ENCODE results near the gene KCNRG. TPM values are rescaled to one million over a fixed set of nuclear protein-coding genes. Genes with fewer than 3 reads are reported as not detected.

The KCNRG gene
- total and polyA plus RNA-seq, 3 experiments from 2014 or later = 0.22 to 0.44 (median 0.42) TPM

DNA sequence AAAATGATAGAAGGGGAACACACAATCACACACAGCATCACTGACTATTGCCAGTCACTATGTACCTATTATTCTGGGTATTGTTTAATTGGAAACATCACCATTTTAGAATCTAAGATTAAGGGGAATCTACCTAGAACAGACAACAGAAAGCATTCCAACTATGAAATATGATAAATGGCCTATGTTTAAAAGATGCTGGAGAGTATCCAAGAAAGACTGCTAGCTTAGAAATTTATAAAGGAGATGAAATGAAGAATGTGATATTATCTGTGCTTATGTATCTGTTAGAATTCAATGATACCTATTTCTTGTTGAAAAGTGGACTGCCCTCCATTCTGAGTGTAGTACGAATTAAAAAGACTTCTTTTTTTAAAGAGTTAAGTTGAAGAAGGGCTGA lies 50.5 kb downstream of the KCNRG start:
- Histone ChIP-seq H3K4me1 (ENCODE audit: insufficient read depth, low read length) (no peaks in the 10 kb centered on the region), H3K27ac (ENCODE audit: low read depth, low read length) (no peak overlapping the region), H3K27me3 (ENCODE audit: insufficient read depth, low read length, poor library complexity, severe bottlenecking) (no peaks in the 10 kb centered on the region), H3K36me3 (ENCODE audit: insufficient read depth, low read length) (no peaks in the 10 kb centered on the region), H3K9me3 (ENCODE audit: low read length) (no peaks in the 10 kb centered on the region), H3K4me3 (ENCODE audit: low read length) (no peak overlapping the region)
- POLR2A ChIA-PET = no interaction called here
- Mint-ChIP-seq H3K4me3 (no peak overlapping the region), H3K4me1 (peaks cover 14 to 42% (median 24%) of the 10 kb centered on the region in 3 donors), H3K9me3 (no peaks in the 10 kb centered on the region), H3K36me3 (peaks cover 0 to 25% (median 7%) of the 10 kb centered on the region in 3 donors), H3K27ac (peak overlapping the region in 1 of 8 donors; percentile 29), H3K27me3 (peaks cover 0 to 3% of the 10 kb centered on the region in 2 donors)
- no peak for DNase-seq
- CTCF ChIA-PET = no interaction called here

DNA sequence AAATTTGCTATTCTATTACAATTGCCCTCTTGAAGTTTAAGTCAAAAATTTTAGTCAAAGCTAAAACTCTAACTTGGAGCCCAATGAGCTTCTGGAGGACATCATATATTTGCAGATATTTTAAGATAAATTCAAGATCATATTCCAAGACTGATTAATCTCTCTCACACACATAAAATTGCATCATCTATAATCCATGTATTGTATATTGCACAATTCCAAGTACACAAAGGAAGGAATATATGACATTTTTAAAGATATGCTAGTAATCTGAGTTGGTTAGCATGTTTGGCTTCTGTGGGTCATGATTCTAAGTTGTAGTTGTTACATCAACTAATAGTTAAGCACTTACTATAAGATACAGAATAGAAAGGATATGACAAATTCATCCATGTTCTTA lies 53.3 kb downstream of the KCNRG start:
- Mint-ChIP-seq H3K36me3 (peaks cover 0 to 31% (median 7%) of the 10 kb centered on the region in 3 donors), H3K4me3 (no peak overlapping the region), H3K27ac (peak overlapping the region in 2 of 8 donors; percentile 2 to 25), H3K27me3 (peaks cover 4 to 12% of the 10 kb centered on the region in 2 donors), H3K9me3 (no peaks in the 10 kb centered on the region), H3K4me1 (peaks cover 29 to 67% (median 43%) of the 10 kb centered on the region in 3 donors)
- no peaks in the 10 kb centered on the region for H3K36me3 ChIP-seq (ENCODE audit: insufficient read depth, low read length)
- CTCF ChIA-PET = interaction anchor here (1.2 to 1.8 kb wide), 2 partner anchors 12 to 71 kb away, joined by 3 to 4 read pairs; partner anchors contain the start of gene TRIM13
- no peak overlapping the region for H3K4me3 ChIP-seq (ENCODE audit: low read length)
- POLR2A ChIA-PET = interaction anchor here (0.5 to 1.1 kb wide), 2 partner anchors 36 to 999 kb away, joined by 3 read pairs; no protein-coding TSS in a partner anchor
- no peaks in the 10 kb centered on the region for H3K4me1 ChIP-seq (ENCODE audit: insufficient read depth, low read length)
- no peaks in the 10 kb centered on the region for H3K9me3 ChIP-seq (ENCODE audit: low read length)
- DNase-seq = no peak
- H3K27ac ChIP-seq (ENCODE audit: low read depth, low read length) = no peak overlapping the region
- H3K27me3 ChIP-seq (ENCODE audit: insufficient read depth, low read length, poor library complexity, severe bottlenecking) = no peaks in the 10 kb centered on the region

DNA sequence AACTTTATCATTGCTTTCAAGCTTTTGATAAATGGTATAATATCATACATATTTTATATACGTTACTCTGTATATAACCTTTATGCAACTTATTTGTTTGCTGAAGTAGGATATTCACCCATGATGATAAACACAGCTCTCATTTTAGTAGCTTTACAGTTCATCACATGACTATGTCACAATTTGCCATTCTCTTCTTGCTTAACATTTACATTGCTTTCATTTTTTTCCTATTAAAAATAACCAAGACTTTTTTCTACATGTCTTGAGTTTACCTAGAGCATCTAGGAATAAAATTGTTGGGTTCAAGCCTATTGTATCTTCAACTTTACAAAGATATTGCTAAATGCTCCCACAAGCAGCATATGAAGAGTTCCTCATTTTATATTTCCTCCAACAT lies 54.0 kb downstream of the KCNRG start:
- Histone ChIP-seq H3K27ac (ENCODE audit: low read depth, low read length) (no peak overlapping the region), H3K9me3 (ENCODE audit: low read length) (no peaks in the 10 kb centered on the region), H3K36me3 (ENCODE audit: insufficient read depth, low read length) (no peaks in the 10 kb centered on the region), H3K4me1 (ENCODE audit: insufficient read depth, low read length) (no peaks in the 10 kb centered on the region), H3K4me3 (ENCODE audit: low read length) (no peak overlapping the region), H3K27me3 (ENCODE audit: insufficient read depth, low read length, poor library complexity, severe bottlenecking) (no peaks in the 10 kb centered on the region)
- no peaks in the 10 kb centered on the region for H3K9me3 Mint-ChIP-seq
- H3K4me3 Mint-ChIP-seq = no peak overlapping the region
- DNase-seq = no peak
- POLR2A ChIA-PET = no interaction called here
- peak overlapping the region in 1 of 8 donors; percentile 35 for H3K27ac Mint-ChIP-seq
- peaks cover 30 to 74% (median 48%) of the 10 kb centered on the region in 3 donors for H3K4me1 Mint-ChIP-seq
- H3K27me3 Mint-ChIP-seq = peaks cover 4 to 17% of the 10 kb centered on the region in 2 donors
- CTCF ChIA-PET = interaction anchor here (0.9 to 1.7 kb wide), 3 partner anchors 11 to 57 kb away, joined by 3 to 5 read pairs (median 3); no protein-coding TSS in a partner anchor
- H3K36me3 Mint-ChIP-seq = peaks cover 0 to 31% (median 7%) of the 10 kb centered on the region in 3 donors

DNA sequence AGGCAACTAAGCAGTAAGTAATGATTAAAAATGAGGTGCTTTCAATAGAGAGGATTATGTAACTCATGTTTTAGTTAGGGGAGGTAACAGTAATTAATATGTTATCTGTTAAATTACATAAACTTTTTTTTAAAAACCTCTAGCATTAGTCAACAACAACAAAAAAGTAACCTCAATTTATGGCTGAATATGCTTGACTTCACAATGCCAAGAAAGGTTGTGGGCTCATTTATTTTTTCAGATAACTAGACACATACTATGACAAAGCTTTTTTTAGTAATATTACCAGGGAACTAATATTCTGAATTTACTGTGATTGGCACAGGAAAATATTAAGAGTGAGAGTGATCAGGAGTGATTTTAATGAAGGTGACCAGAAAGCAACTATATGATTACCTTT lies 54.9 kb downstream of the KCNRG start:
- H3K36me3 Mint-ChIP-seq = peaks cover 0 to 31% (median 7%) of the 10 kb centered on the region in 3 donors
- CTCF ChIA-PET = interaction anchor here (0.6 to 1.7 kb wide), 3 partner anchors 15 to 317 kb away, joined by 3 to 5 read pairs (median 3); no protein-coding TSS in a partner anchor

More for the DNA sequence above, 54.9 kb downstream of the KCNRG start:
- DNase-seq = no peak
- POLR2A ChIA-PET = no interaction called here
- H3K4me1 Mint-ChIP-seq = peaks cover 32 to 75% (median 52%) of the 10 kb centered on the region in 3 donors
- H3K9me3 Mint-ChIP-seq = no peaks in the 10 kb centered on the region
- Histone ChIP-seq H3K9me3 (ENCODE audit: low read length) (no peaks in the 10 kb centered on the region), H3K36me3 (ENCODE audit: insufficient read depth, low read length) (no peaks in the 10 kb centered on the region), H3K4me3 (ENCODE audit: low read length) (no peak overlapping the region), H3K27ac (ENCODE audit: low read depth, low read length) (no peak overlapping the region), H3K4me1 (ENCODE audit: insufficient read depth, low read length) (no peaks in the 10 kb centered on the region), H3K27me3 (ENCODE audit: insufficient read depth, low read length, poor library complexity, severe bottlenecking) (no peaks in the 10 kb centered on the region)
- peak overlapping the region in 1 of 8 donors; percentile 76 for H3K27ac Mint-ChIP-seq
- H3K27me3 Mint-ChIP-seq = peaks cover 4 to 17% of the 10 kb centered on the region in 2 donors
- no peak overlapping the region for H3K4me3 Mint-ChIP-seq

Other genes with a start within 250 kb of the KCNRG start
- gene KPNA3, start 222.8 kb upstream of the KCNRG start, total RNA-seq = 10 to 100 TPM; 62.7 to 62.8 TPM
- gene KPNA3, start 222.8 kb upstream of the KCNRG start, polyA plus RNA-seq = 24.3 TPM
- gene SPRYD7, start 79.1 kb upstream of the KCNRG start, total RNA-seq = 10 to 100 TPM in 1 of 2 experiments, 1 to 10 TPM in 1; 8.8 to 10.1 TPM
- gene SPRYD7, start 79.1 kb upstream of the KCNRG start, polyA plus RNA-seq = 3.4 TPM
- 10 to 100 TPM; 16.5 to 17.1 TPM for gene TRIM13, start 18.4 kb upstream of the KCNRG start, total RNA-seq
- 13.2 TPM for gene TRIM13, start 18.4 kb upstream of the KCNRG start, polyA plus RNA-seq

Data from CD8-positive, alpha-beta memory T cell (primary cell).